Panc1 (cell line): ENCODE data around the gene EFCAB11. TPM values are rescaled to one million over a fixed set of nuclear protein-coding genes. Genes with fewer than 3 reads are reported as not detected.

ENCODE experiments used
- ATAC-seq: fragments of 200-7000 bp; cut with Tn5 transposase; 2 replicates; pipeline ENCODE4 v1.9.1; 2020; ENCODE audit warnings: mild to moderate bottlenecking, moderate library complexity
- BruUV-seq: library from RNA; stranded (reverse); fragments of 400-500 nt; replicated peaks from 2 replicates; lab custom pipeline; 2021; lab: Mats Ljungman, UMichigan
- CTCF ChIA-PET: fragments of 300-600 bp; sonication (Branson Sonifier 250); formaldehyde crosslinking; loops from one replicate; lab custom pipeline; 2022; ENCODE audit warnings: antibody characterized with exemption; lab: Charles Lee
- POLR2A ChIA-PET: fragments of 300-600 bp; sonication (Branson Sonifier 250); formaldehyde crosslinking; loops from one replicate; lab custom pipeline; 2022; ENCODE audit warnings: antibody characterized with exemption; lab: Charles Lee
- DNase-seq: peaks from one replicate; pipeline ENCODE4 v3.0.0-alpha.2; 2010; ENCODE audit warnings: low read depth, low spot score
- H3K27ac ChIP-seq: 2 replicates; pipeline ENCODE4 v1.5.1; 2011; ENCODE audit warnings: mild to moderate bottlenecking, low read length, inconsistent platforms
- H3K27me3 ChIP-seq: fragments of 200-500 bp; sonication (Bioruptor generic); 2 replicates; pipeline ENCODE4 v1.6.0; 2014; ENCODE audit warnings: low read length, inconsistent platforms; ENCODE audit not compliant: control insufficient read depth, insufficient read depth
- H3K36me3 ChIP-seq: fragments of 200-500 bp; sonication (Bioruptor generic); 2 replicates; pipeline ENCODE4 v1.5.1; 2014; ENCODE audit warnings: inconsistent platforms, mild to moderate bottlenecking, low read length, moderate library complexity; ENCODE audit not compliant: control insufficient read depth, insufficient read depth
- H3K4me1 ChIP-seq: 2 replicates; pipeline ENCODE4 v1.5.1; 2011; ENCODE audit warnings: inconsistent platforms, mild to moderate bottlenecking, low read length, moderate library complexity; ENCODE audit not compliant: control insufficient read depth, insufficient read depth
- H3K4me3 ChIP-seq, 2 experiments: 2 replicates each; pipeline ENCODE4 v1.5.1; 2011 to 2012; ENCODE audit warnings: low read depth in 2 of 2, low read length in 2 of 2, mild to moderate bottlenecking in 2 of 2, inconsistent platforms in 1 of 2, moderate library complexity in 1 of 2
- H3K9me3 ChIP-seq: fragments of 200-500 bp; sonication (Bioruptor generic); 2 replicates; pipeline ENCODE4 v1.5.1; 2014; ENCODE audit warnings: low read depth, mild to moderate bottlenecking, inconsistent platforms, low read length, moderate library complexity; ENCODE audit not compliant: control insufficient read depth, insufficient read depth
- CTCF ChIP-seq: fragments of 450-650 bp; IDR thresholded peaks from 2 replicates; pipeline ENCODE4 v1.5.1; 2017; ENCODE audit warnings: mild to moderate bottlenecking
- POLR2AphosphoS5 ChIP-seq: IDR thresholded peaks from 2 replicates; pipeline ENCODE4 v1.6.1; 2012; ENCODE audit warnings: mild to moderate bottlenecking, low read depth, low read length, moderate library complexity
- REST ChIP-seq, 2 experiments: IDR thresholded peaks; 2 replicates each; pipeline ENCODE4 v1.6.1; 2011 to 2012; ENCODE audit warnings: low read depth in 2 of 2, control low read depth in 1 of 2, low read length in 1 of 2, mild to moderate bottlenecking in 1 of 2, moderate library complexity in 1 of 2; ENCODE audit not compliant: insufficient read depth in 1 of 2
- SIN3A ChIP-seq: IDR thresholded peaks from 2 replicates; pipeline ENCODE4 v1.6.1; 2012; ENCODE audit warnings: low read depth, mild to moderate bottlenecking, low read length, moderate library complexity, borderline replicate concordance; ENCODE audit not compliant: insufficient read depth
- TCF7L2 ChIP-seq: IDR thresholded peaks from 2 replicates; pipeline ENCODE4 v1.6.1; 2011; ENCODE audit warnings: mild to moderate bottlenecking, low read depth, low read length, inconsistent platforms
- in situ Hi-C: cut with HindIII; loops from 2 replicates; pipeline ENCODE4 v1.10.0; 2016; ENCODE audit warnings: low sequenced_read_pairs, low pct_unique_long_range_greater_than_20kb
- intact Hi-C: fragments of 100-400 bp; cut with micrococcal nuclease; formaldehyde crosslinking; loops from one replicate; pipeline ENCODE4 v1.10.0; 2022; ENCODE audit not compliant: unreplicated experiment
- total RNA-seq: library from RNA; stranded (reverse); gene quantifications from one replicate; pipeline ENCODE4 v1.2.1, GENCODE V29; 2021; ENCODE audit not compliant: unreplicated experiment

Gene EFCAB11
- total RNA-seq, 1 experiment from 2014 or later = 12.3 TPM

- Histone ChIP-seq H3K4me1 (no peaks in the 10 kb centered on the region), H3K27ac (no peak overlapping the region), H3K27me3 (no peaks in the 10 kb centered on the region), H3K4me3 (no peak overlapping the region), H3K9me3 (no peaks in the 10 kb centered on the region), H3K36me3 (no peaks in the 10 kb centered on the region)
- ATAC-seq = no peak
- POLR2A ChIA-PET = no interaction called here
- TF ChIP-seq SIN3A (no peak), TCF7L2 (no peak)
- in situ Hi-C loops = no loop called here
- no peak for DNase-seq
- intact Hi-C loops = no loop called here
- CTCF ChIA-PET = no interaction called here
- BruUV-seq = no TSS peak
Observed at GRCh38 chr14:89827265-89827664, 127.3 kb downstream of the EFCAB11 start.

GRCh38 chr14:89826596-89826995 is 127.9 kb downstream of the EFCAB11 start:
- Histone ChIP-seq H3K27ac (no peak overlapping the region), H3K9me3 (no peaks in the 10 kb centered on the region), H3K4me3 (no peak overlapping the region), H3K36me3 (no peaks in the 10 kb centered on the region), H3K27me3 (no peaks in the 10 kb centered on the region), H3K4me1 (no peaks in the 10 kb centered on the region)
- in situ Hi-C loops (no loop called here), intact Hi-C loops (no loop called here)
- CTCF ChIA-PET = no interaction called here
- POLR2A ChIA-PET = no interaction called here
- BruUV-seq = no TSS peak
- DNase-seq (no peak), ATAC-seq (no peak)
- TF ChIP-seq TCF7L2 (no peak), CTCF (no peak), REST (IDR thresholded peaks at IDR 0.05; ENCODE audit: insufficient read depth in 1 of 2, low read depth in 2 of 2, low read length in 1 of 2) (no peak), SIN3A (no peak), POLR2AphosphoS5 (no peak)

GRCh38 chr14:89823743-89824142 is 130.8 kb downstream of the EFCAB11 start:
- ChIA-PET POLR2A (no interaction called here), CTCF (no interaction called here)
- in situ Hi-C loops (no loop called here), intact Hi-C loops (no loop called here)
- no peak for TF ChIP-seq TCF7L2
- TF ChIP-seq CTCF = no peak
- no peak for TF ChIP-seq SIN3A
- TF ChIP-seq REST (IDR thresholded peaks at IDR 0.05; ENCODE audit: insufficient read depth in 1 of 2, low read depth in 2 of 2, low read length in 1 of 2) = no peak
- no peak for TF ChIP-seq POLR2AphosphoS5
- no peak overlapping the region for H3K27ac ChIP-seq
- no peaks in the 10 kb centered on the region for H3K9me3 ChIP-seq
- H3K27me3 ChIP-seq = no peaks in the 10 kb centered on the region
- ATAC-seq (no peak), DNase-seq (no peak)
- H3K4me3 ChIP-seq = no peak overlapping the region
- no peaks in the 10 kb centered on the region for H3K4me1 ChIP-seq
- no TSS peak for BruUV-seq
- H3K36me3 ChIP-seq = no peaks in the 10 kb centered on the region
